PC-3 (cell line): ENCODE data around the gene KRTAP4-9.

Source experiments
- EZH2 ChIP-seq: fragments of 300-600 bp; sonication (generic); IDR thresholded peaks from one replicate; pipeline ENCODE4 v1.6.1; 2017; ENCODE audit warnings: antibody characterized with exemption, mild to moderate bottlenecking, low read length; ENCODE audit not compliant: unreplicated experiment
- TF ChIP-seq, protein P1 (sequence below): fragments of 300-600 bp; sonication (generic); conservative IDR thresholded peaks from 2 replicates; pipeline ENCODE4 v1.5.1; 2017; ENCODE audit warnings: antibody characterized with exemption, low read depth, mild to moderate bottlenecking, low read length

DNA sequence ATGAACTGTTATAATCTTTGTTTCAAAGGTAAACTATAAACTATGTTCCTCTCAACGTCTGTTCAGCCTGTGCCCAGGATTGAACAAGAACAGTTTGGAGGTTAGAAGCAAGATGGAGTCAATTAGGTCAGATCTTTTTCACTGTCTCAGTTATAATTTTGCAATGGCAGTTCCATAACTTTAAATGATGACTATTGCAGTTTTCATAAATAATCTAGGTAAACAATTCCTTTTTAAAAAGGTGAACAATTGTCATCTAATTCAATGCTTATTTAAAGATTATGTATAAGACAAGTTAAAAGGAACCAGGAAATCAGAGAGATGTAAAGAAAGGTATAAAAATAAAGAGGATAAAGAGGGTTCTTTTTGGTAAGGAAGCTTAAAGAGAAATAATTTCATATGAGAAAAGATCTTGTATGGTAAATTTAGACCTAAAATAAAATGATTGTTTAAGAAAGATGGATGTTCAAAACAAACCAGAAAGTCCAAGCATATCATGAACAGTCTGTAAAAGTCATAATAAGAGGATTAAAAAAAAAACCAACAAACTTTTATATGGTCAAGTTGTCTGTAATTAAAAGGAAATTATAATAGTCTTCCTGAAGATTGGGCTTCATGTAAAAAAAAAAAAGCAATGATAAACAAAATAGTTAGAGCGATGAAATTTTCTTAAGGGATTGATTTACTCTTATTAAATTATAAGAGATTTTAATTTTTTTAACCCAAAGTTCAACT, 6.1 kb downstream of the KRTAP4-9 start:
- TF ChIP-seq, protein P1, sequence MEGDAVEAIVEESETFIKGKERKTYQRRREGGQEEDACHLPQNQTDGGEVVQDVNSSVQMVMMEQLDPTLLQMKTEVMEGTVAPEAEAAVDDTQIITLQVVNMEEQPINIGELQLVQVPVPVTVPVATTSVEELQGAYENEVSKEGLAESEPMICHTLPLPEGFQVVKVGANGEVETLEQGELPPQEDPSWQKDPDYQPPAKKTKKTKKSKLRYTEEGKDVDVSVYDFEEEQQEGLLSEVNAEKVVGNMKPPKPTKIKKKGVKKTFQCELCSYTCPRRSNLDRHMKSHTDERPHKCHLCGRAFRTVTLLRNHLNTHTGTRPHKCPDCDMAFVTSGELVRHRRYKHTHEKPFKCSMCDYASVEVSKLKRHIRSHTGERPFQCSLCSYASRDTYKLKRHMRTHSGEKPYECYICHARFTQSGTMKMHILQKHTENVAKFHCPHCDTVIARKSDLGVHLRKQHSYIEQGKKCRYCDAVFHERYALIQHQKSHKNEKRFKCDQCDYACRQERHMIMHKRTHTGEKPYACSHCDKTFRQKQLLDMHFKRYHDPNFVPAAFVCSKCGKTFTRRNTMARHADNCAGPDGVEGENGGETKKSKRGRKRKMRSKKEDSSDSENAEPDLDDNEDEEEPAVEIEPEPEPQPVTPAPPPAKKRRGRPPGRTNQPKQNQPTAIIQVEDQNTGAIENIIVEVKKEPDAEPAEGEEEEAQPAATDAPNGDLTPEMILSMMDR, result no peak
- no peak for TF ChIP-seq EZH2
